GM21381 (cell line): ENCODE data around the gene C12orf57.

Source experiments
- ATAC-seq: cut with Tn5 transposase; IDR thresholded peaks from one replicate; pipeline ENCODE4 v1.9.1; 2021; ENCODE audit warnings: mild to moderate bottlenecking, moderate library complexity; ENCODE audit not compliant: unreplicated experiment

C12orf57 gene

DNA sequence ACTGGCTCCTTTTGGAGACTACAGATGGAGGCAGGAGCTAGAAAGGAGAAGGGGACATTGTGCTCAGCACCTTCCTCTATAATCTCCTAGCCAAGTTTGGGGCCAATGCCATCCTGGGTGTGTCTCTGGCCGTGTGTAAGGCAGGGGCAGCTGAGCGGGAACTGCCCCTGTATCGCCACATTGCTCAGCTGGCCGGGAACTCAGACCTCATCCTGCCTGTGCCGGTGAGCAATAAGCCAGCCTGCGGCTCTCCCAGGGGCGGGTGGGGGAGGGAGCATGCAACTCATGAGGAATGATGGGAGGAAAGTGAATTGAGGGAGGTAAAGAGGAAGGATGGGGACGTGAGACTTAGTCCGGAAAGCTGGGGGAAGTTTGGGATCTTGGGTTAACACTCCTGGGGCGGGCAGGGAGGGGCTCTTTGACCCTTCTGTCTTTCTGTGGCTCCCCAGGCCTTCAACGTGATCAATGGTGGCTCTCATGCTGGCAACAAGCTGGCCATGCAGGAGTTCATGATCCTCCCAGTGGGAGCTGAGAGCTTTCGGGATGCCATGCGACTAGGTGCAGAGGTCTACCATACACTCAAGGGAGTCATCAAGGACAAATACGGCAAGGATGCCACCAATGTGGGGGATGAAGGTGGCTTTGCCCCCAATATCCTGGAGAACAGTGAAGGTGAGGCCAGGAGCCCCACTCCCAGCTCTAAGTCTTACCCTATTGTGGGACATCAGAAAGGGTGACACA lies 26.2 kb upstream of the C12orf57 start:
- no peak for ATAC-seq

DNA sequence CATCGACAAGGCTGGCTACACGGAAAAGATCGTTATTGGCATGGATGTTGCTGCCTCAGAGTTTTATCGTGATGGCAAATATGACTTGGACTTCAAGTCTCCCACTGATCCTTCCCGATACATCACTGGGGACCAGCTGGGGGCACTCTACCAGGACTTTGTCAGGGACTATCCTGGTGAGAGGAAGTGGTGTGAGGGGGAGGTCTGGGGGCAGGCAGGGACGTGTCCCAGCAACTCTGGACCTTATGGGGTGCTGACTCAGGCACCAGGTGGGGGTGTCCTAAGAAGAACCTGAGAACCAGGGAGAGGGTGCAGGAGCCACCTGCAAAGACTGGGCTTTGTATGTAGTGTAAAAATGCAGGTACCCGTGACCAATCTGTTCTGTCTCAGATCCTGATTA lies 24.2 kb upstream of the C12orf57 start:
- ATAC-seq = no peak

DNA sequence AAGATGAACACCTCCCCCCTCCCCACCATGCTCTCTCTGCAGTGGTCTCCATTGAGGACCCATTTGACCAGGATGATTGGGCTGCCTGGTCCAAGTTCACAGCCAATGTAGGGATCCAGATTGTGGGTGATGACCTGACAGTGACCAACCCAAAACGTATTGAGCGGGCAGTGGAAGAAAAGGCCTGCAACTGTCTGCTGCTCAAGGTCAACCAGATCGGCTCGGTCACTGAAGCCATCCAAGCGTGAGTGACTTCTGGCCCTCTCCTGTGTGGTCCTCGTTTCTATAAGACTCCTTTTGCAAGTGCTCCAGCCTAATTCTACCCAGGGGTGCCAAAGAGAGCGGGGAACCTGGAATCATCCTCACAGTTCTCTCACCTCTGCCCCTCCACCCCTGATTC lies 22.3 kb upstream of the C12orf57 start:
- ATAC-seq = no peak

DNA sequence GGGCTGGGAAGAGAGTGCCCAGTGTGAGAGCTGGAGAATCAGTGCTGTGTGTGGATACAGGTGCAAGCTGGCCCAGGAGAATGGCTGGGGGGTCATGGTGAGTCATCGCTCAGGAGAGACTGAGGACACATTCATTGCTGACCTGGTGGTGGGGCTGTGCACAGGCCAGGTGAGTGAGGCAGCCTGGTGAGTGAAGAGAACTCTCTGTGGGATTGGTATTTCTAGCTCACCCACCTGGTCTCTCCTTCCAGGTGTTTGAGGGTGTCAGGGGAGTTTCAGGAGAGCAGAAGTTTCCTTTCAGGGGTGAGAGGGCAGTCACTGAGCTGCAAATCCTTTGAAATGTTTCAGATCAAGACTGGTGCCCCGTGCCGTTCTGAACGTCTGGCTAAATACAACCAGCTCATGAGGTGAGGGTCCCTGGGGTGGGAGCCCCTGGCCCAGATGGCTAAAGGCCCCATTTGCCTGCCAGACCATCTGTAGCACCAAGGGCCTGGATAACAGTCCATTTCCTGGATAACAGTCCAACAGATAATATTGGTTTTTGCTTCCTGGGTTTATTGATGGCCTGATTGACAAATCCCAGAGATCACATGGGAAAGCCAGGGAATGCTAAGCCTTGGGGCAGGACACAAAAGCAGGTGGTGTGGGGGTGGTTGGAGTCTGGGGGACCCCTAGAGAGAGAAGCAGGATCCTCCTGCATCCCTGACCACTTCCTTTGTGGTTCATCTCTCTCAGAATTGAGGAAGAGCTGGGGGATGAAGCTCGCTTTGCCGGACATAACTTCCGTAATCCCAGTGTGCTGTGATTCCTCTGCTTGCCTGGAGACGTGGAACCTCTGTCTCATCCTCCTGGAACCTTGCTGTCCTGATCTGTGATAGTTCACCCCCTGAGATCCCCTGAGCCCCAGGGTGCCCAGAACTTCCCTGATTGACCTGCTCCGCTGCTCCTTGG lies 21.6 kb upstream of the C12orf57 start:
- no peak for ATAC-seq

DNA sequence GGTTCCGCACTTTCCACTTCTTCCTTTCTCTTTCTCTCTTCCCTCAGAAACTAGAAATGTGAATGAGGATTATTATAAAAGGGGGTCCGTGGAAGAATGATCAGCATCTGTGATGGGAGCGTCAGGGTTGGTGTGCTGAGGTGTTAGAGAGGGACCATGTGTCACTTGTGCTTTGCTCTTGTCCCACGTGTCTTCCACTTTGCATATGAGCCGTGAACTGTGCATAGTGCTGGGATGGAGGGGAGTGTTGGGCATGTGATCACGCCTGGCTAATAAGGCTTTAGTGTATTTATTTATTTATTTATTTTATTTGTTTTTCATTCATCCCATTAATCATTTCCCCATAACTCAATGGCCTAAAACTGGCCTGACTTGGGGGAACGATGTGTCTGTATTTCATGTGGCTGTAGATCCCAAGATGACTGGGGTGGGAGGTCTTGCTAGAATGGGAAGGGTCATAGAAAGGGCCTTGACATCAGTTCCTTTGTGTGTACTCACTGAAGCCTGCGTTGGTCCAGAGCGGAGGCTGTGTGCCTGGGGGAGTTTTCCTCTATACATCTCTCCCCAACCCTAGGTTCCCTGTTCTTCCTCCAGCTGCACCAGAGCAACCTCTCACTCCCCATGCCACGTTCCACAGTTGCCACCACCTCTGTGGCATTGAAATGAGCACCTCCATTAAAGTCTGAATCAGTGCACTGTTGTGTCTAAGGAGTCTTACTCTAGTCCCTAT lies 20.7 kb upstream of the C12orf57 start:
- no peak for ATAC-seq

DNA sequence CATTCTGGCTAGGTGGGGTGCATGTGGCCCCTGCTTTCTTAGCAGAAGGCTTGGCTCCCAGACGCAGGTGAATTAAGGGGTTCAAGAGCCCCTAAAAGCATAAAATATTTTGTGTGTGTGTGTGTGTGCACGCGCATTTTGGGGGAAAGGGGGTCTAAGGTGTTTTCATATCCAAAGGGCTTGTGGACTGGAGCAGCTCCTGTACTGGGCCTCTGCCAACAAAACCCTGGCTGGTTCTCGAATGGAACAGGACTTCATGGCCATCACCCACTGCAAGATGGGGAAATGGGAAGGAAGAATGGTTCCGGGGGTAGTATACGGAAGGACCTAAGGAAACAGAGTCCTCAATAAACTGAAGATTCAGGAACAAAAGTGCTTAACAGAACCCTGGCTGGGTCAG lies 20.0 kb upstream of the C12orf57 start:
- ATAC-seq = no peak

DNA sequence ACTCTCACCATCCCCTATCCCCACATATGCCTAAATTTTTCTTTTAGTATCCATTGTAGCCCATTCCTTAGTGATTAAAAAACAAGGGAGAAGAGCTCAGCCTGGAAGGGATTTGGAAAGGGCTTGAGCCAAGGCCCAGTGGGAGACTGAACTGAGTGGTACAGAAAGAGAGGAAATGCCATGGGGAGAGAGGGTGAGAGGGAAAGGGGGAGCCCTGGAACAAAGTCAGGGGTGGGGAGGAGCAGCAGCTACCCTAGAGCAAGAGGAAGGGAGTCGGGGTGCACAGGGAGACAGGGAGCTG lies 18.6 kb upstream of the C12orf57 start:
- no peak for ATAC-seq

DNA sequence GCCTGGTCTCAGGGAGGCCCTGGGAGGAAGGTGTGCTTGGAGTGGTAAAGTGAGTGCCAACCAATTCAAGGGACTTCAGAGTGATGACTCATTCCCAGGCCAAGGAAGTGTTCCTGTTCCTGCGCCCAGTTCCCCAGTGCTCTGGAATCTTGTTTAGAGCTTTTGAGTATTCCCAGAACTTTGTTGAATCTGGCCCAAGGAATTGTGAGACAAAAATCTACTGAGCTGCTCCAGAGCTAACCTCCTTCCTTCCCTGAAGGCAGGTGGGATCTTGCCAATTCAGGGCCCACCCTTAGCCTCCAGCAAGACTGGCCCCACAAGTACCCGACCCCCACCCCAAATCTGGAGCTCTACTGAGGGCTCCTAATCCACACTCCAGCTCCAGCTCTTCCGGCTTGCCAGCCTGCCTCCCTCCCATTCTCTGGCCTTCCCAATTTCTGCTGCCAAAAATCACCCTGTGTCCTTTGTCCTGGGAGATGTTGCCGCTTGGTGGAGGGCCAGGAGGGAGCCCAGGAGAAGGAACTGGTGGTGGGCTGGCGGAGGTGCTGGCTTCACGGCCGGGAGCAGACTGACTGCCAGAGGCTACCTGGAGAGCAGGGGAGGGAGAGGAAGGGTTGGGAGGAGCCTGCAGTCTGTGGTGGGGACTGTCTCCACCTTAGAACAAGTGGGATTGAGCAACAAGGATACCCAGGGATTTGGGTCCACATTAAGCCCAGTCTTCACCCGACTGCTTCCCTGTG lies 18.1 kb upstream of the C12orf57 start:
- ATAC-seq = no peak

DNA sequence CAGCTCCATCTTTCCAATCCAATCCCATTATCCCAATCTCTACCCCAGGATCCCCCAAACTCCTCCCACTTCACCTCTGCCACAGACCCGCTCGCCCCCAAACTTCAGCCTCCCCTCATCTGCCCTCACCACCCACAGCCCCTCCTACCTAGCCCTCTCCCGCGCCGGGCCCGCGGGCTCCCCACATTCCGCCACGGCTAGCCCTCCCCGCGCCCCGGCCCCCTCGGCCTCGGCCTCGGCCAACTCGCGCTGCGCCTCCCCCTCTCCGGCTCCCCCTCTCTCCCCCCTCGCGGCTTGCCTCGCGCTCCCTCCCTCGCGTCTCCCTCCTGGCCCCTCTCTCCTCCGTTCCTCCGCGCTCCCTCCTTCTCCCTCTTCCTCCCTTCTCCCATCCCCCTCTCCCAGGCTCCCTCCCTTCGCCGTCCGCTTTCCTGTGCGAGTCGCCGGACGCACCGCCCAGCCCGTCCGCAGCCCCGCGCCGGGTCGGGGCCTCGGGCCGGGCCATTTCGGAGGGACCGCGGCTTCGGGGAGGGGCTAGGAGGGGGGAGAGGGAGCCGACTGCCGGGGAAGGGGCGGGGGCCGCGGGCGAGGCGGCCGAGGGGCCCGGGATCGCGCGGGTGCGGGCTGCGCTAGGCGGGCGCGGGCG lies 16.3 kb upstream of the C12orf57 start, which contains the start of gene ATN1:
ATN1 (plus strand) TSS at position 581 of the 643 bp plus-strand sequence. CDS start 6,043 bp downstream, outside the sequence.
- no peak for ATAC-seq

DNA sequence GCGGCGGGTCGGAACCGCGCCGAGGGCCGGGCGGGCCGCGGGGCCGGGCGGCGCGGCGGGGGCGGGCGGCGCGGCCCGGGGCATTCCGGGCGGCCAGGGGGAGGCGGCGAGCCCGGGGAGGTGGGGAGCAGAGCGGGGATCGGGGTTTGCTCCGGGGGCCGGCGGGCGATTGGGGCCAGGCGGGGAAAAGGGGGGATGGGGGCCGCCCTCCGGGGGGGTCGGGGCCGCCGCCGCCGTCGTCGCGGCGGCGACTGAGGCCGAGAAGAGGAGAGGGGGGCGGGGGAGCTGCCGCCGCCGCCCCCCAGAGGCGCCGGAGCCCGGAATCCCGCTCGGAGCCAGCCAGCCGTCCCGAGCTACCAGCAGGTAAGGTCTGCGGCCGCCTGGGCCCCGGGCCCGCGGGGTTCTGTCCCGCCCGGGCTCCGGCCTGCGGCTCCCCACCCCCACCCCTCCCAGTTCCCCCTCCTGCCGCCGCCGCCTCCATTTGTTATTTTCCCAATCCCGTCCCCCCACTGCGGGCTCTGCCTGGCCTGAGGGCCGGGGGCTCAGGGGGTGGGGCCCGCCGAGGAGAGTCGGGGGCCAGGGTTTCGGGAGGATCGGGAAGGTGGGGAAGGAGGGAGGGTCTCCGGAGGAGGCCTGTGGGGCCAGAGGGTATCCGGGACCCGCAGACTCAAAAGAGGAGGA lies 15.7 kb upstream of the C12orf57 start:
- no peak for ATAC-seq

DNA sequence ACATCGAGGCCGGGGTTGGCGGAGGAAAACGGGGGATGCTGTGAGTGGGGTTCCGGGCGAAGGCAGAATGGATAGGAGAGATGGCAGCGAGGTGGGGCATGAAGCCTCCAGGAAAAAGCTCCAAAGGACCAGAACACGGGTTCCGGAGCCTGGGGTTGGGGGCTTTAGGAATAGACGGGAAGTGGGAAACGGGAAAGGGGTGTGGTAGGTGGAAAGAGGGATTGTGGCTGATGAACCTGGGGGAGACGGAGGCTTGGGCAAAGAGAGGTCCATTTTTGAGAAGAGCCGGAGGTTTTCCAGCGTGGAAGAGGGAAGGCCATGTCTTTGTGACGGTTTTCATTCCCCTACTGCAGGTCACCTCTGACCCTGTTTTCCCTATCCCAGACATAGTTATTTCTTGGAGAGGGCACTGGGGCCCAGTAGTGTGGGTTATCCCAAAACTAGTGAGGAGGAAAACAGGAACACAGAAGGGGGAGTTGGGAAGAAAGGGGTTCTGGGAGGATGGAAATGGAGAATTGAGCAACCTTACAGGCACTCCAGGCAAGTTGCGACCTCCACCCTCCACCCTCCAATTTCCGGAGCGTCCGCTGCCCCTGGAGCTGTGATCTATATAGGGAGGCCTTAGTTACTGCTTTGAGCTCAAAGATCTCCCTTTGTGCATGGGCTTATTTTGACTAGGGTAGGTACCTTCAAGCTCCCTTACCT lies 15.0 kb upstream of the C12orf57 start:
- ATAC-seq = no peak

DNA sequence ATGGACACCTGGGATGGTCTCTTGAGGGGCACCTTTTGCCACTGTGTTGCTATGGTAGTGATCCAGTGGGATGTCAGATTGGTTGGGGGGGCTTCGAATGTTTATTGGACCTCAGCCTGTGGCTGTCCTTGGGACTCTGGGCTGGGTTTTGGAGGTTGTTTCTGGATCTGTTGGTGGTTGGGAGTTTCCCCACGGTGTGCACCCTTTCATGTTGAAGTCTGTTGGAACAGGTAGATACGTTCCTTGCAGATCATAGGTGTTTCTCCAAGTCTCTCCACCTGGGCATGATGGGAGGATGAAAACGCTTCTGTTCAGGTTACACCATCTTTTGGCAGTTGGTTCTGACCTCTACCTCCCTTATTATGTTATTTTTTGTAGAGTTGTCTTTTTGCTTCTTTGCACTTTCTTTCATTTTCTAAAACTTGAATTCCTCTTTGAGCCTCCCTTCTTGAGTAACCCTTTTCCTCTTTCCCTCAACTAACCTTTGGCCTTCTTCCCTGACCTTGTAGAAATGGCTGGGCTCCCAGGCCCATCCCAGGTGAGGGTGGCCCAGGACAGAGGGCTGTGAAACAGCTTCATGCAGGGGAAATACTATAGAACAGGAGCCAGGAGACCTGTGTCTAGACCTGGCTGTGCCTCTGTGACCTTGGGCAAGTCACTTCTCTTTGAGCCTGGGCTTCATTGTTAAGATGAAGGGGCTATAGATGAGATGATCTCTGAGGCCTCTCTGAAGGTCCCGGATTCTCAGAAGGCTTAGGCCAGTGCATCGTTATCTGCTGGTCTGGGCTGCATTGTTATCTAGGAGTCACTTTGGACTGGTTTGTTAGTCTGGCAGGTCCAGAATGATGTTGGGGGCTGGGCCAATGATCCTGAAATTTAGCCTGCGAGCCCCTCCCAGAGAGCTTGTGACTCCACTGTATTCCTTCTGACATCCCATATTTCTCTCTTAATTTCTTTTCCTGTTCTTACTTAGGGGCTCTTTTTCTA lies 14.1 kb upstream of the C12orf57 start:
- ATAC-seq = no peak

DNA sequence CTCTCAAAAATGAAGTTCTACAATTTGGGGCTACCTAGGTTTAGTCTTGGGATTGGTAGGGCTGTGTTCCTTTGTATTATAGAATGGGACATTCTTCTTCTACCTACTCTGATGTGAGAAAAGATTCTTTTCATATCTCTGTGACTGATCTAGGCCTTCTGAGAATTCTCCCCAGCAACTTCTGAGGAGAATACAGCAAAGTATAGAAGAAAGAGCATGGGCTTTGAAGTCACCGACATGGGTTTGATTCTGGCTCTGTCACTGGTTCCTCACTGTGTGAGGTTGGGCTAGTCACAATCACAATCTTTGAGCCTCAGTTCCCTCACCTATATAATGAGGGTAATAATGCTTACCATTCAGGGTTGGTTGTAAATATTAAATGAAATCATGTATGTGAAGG lies 11.1 kb upstream of the C12orf57 start:
- ATAC-seq = no peak

DNA sequence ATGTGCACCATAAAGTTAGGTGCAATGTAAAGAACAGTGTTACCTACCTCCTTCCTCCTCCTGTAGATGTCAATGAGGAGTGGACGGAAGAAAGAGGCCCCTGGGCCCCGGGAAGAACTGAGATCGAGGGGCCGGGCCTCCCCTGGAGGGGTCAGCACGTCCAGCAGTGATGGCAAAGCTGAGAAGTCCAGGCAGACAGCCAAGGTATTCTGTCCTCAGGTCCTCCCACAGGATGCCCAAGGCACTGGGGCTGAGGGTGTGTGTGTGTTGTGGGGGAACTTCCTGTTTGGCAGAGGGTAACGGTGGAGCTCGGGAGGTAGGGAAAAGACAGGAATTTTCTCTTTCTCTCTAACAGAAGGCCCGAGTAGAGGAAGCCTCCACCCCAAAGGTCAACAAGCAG lies 9.7 kb upstream of the C12orf57 start:
- ATAC-seq = no peak

DNA sequence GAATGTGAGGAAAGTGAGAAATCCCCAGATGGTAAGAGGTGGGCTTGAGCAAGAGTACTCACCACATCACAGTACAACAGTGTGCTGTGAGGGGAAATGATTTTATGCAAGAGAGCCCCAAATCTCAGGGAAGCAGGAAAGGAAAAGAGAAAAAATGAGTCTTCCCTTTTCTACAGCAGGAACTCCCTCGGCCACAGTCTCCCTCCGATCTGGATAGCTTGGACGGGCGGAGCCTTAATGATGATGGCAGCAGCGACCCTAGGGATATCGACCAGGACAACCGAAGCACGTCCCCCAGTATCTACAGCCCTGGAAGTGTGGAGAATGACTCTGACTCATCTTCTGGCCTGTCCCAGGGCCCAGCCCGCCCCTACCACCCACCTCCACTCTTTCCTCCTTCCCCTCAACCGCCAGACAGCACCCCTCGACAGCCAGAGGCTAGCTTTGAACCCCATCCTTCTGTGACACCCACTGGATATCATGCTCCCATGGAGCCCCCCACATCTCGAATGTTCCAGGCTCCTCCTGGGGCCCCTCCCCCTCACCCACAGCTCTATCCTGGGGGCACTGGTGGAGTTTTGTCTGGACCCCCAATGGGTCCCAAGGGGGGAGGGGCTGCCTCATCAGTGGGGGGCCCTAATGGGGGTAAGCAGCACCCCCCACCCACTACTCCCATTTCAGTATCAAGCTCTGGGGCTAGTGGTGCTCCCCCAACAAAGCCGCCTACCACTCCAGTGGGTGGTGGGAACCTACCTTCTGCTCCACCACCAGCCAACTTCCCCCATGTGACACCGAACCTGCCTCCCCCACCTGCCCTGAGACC lies 8.2 kb upstream of the C12orf57 start:
- no peak for ATAC-seq

DNA sequence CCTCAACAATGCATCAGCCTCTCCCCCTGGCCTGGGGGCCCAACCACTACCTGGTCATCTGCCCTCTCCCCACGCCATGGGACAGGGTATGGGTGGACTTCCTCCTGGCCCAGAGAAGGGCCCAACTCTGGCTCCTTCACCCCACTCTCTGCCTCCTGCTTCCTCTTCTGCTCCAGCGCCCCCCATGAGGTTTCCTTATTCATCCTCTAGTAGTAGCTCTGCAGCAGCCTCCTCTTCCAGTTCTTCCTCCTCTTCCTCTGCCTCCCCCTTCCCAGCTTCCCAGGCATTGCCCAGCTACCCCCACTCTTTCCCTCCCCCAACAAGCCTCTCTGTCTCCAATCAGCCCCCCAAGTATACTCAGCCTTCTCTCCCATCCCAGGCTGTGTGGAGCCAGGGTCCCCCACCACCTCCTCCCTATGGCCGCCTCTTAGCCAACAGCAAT lies 7.6 kb upstream of the C12orf57 start:
- ATAC-seq = no peak
